Mesenchymal stem cell (in vitro differentiated cells and primary cell): ENCODE results near the gene LEFTY1.

Experiments used
- DNase-seq: peaks from one replicate; pipeline ENCODE4 v3.0.0-alpha.2; 2013
- H2AFZ ChIP-seq: one replicate; pipeline ENCODE4 v1.6.1; 2013; ENCODE audit warnings: low read depth, mild to moderate bottlenecking, control low read depth, inconsistent platforms, low read length, moderate library complexity
- H2AK5ac ChIP-seq: 2 replicates; pipeline ENCODE4 v1.6.1; 2013; ENCODE audit warnings: low read length, moderate library complexity, mild to moderate bottlenecking, inconsistent platforms; ENCODE audit not compliant: severe bottlenecking
- H2BK120ac ChIP-seq: one replicate; pipeline ENCODE4 v1.6.1; 2013; ENCODE audit warnings: low read depth, mild to moderate bottlenecking, inconsistent platforms, low read length, moderate library complexity
- H2BK12ac ChIP-seq, 2 experiments: one replicate each; pipeline ENCODE4 v1.6.1; 2013; ENCODE audit warnings: inconsistent platforms in 2 of 2, low read length in 2 of 2, mild to moderate bottlenecking in 2 of 2, moderate library complexity in 2 of 2, control low read depth in 1 of 2
- H2BK15ac ChIP-seq: one replicate; pipeline ENCODE4 v1.6.1; 2013; ENCODE audit warnings: mild to moderate bottlenecking, low read depth, inconsistent platforms; ENCODE audit not compliant: poor library complexity, severe bottlenecking
- H2BK5ac ChIP-seq: 2 replicates; pipeline ENCODE4 v1.6.1; 2013; ENCODE audit warnings: low read depth, mild to moderate bottlenecking, low read length, control low read depth, inconsistent platforms; ENCODE audit not compliant: poor library complexity, severe bottlenecking
- H3K14ac ChIP-seq, 2 experiments: one replicate each; pipeline ENCODE4 v1.6.1; 2013; ENCODE audit warnings: inconsistent platforms in 2 of 2, low read length in 2 of 2, control low read depth in 1 of 2, mild to moderate bottlenecking in 1 of 2, moderate library complexity in 1 of 2
- H3K18ac ChIP-seq, 2 experiments: one replicate each; pipeline ENCODE4 v1.6.1; 2013; ENCODE audit warnings: inconsistent platforms in 2 of 2, low read length in 2 of 2, control low read depth in 1 of 2, low read depth in 1 of 2, mild to moderate bottlenecking in 1 of 2
- H3K23ac ChIP-seq, 2 experiments: one replicate each; pipeline ENCODE4 v1.6.1; 2013; ENCODE audit warnings: inconsistent platforms in 2 of 2, low read length in 2 of 2, mild to moderate bottlenecking in 2 of 2, moderate library complexity in 2 of 2, control low read depth in 1 of 2
- H3K27ac ChIP-seq: 2 replicates; pipeline ENCODE4 v1.5.1; 2013; ENCODE audit warnings: mild to moderate bottlenecking, moderate library complexity, low read length, control low read depth, inconsistent platforms; ENCODE audit not compliant: poor library complexity, severe bottlenecking
- H3K27me3 ChIP-seq, 2 experiments: 2 replicates each; pipeline versions ENCODE4 v1.6.1 to v1.7.0; 2013; ENCODE audit warnings: low read length in 2 of 2, mild to moderate bottlenecking in 2 of 2, moderate library complexity in 2 of 2, control low read depth in 1 of 2, inconsistent platforms in 1 of 2; ENCODE audit not compliant: control insufficient read depth in 1 of 2, insufficient read depth in 1 of 2
- H3K36me3 ChIP-seq, 2 experiments: 2 replicates each; pipeline versions ENCODE4 v1.6.1 to v1.7.0; 2013; ENCODE audit warnings: low read length in 2 of 2, control low read depth in 1 of 2, inconsistent platforms in 1 of 2, low read depth in 1 of 2, mild to moderate bottlenecking in 1 of 2; ENCODE audit not compliant: insufficient read depth in 2 of 2, control insufficient read depth in 1 of 2
- H3K4ac ChIP-seq, 2 experiments: one replicate each; pipeline ENCODE4 v1.6.1; 2013; ENCODE audit warnings: inconsistent platforms in 2 of 2, low read length in 2 of 2, mild to moderate bottlenecking in 2 of 2, moderate library complexity in 2 of 2, control low read depth in 1 of 2, low read depth in 1 of 2
- H3K4me1 ChIP-seq: 2 replicates; pipeline ENCODE4 v1.6.1; 2013; ENCODE audit warnings: low read depth, low read length, control low read depth; ENCODE audit not compliant: control insufficient read depth, insufficient read depth
- H3K4me2 ChIP-seq: 2 replicates; pipeline ENCODE4 v1.6.1; 2013; ENCODE audit warnings: low read length, mild to moderate bottlenecking, inconsistent platforms; ENCODE audit not compliant: poor library complexity, severe bottlenecking
- H3K4me3 ChIP-seq, 2 experiments: 2 replicates each; pipeline versions ENCODE4 v1.5.1 to v1.7.0; 2013; ENCODE audit warnings: low read length in 2 of 2, mild to moderate bottlenecking in 2 of 2, control low read depth in 1 of 2, low read depth in 1 of 2; ENCODE audit not compliant: insufficient read depth in 1 of 2
- H3K79me1 ChIP-seq: replicated peaks from 2 replicates; pipeline ENCODE4 v1.6.1; 2013; ENCODE audit warnings: mild to moderate bottlenecking, control low read depth, low read length, inconsistent platforms; ENCODE audit not compliant: poor library complexity, severe bottlenecking
- H3K9ac ChIP-seq: 2 replicates; pipeline ENCODE4 v1.7.0; 2013; ENCODE audit warnings: mild to moderate bottlenecking, low read length, moderate library complexity
- H3K9me3 ChIP-seq: 2 replicates; pipeline ENCODE4 v1.7.0; 2013; ENCODE audit warnings: mild to moderate bottlenecking, low read length; ENCODE audit not compliant: control insufficient read depth
- H4K8ac ChIP-seq: one replicate; pipeline ENCODE4 v1.6.1; 2013; ENCODE audit warnings: inconsistent platforms, mild to moderate bottlenecking, low read length, moderate library complexity
- H4K91ac ChIP-seq: one replicate; pipeline ENCODE4 v1.6.1; 2013; ENCODE audit warnings: mild to moderate bottlenecking, low read length, inconsistent platforms
- WGBS: methylation state at CpG from one replicate; pipeline ENCODE4 v1.1.7; 2013; ENCODE audit warnings: mixed read lengths; 5-methylcytosine and 5-hydroxymethylcytosine counted together

LEFTY1 gene

DNA sequence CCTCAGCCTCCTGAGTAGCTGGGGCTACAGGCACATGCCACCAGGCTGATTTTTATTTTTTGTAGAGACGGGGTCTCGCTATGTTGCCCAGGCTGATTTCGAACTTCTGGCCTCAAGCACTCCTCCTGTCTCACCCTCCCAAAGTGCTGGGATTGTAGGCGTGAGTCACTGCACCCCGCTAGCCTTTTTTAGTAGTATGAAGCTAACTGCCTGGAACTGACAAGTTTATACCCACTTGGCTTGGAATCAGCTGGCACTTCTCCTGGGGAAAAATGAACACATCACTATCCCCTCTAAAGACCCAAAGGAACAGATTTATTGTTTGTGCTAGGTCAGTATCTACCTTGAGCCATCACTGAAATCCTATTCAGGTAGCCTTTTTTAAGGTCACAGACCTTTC lies 25.8 kb downstream of the LEFTY1 start:
- DNase-seq = no peak
- Histone ChIP-seq H3K4me2 (no peak overlapping the region), H4K8ac (no peak overlapping the region), H2AK5ac (no peak overlapping the region), H3K4me3 (no peak overlapping the region), H3K36me3 (peaks cover 56 to 85% of the 10 kb centered on the region in 2 experiments), H3K9me3 (no peaks in the 10 kb centered on the region), H4K91ac (no peak overlapping the region), H3K14ac (no peak overlapping the region), H3K4ac (no peak overlapping the region), H3K18ac (no peak overlapping the region), H2BK5ac (no peak overlapping the region), H3K27me3 (no peaks in the 10 kb centered on the region), H3K23ac (no peak overlapping the region), H2BK12ac (no peak overlapping the region), H3K4me1 (peaks cover 21% of the 10 kb centered on the region), H2BK120ac (no peak overlapping the region), H2BK15ac (no peak overlapping the region), H3K9ac (no peak overlapping the region), H3K27ac (no peak overlapping the region), H3K79me1 (no peaks in the 10 kb centered on the region), H2AFZ (no peak overlapping the region)
- 100% methylated on average over 5 of the region's 5 CpGs for WGBS

DNA sequence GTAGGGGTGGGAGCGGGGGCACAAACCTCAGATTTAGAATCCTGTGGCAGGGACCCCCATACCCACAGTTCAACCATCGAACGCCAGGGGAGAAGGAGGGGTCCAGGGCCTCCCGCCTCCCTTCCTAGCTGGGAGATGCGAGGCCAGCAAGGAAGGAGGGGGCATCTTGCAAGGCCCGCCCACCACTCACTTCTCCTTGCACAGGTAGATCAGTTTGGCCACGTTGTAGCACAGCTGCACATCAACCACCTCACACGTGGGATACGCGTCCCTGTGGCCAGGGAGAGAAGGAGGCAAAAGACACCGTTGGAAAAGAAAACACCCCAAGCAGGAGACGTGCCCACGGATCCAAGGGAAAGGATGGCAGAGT lies 26.4 kb downstream of the LEFTY1 start:
- Histone ChIP-seq H3K4me3 (no peak overlapping the region), H2BK120ac (no peak overlapping the region), H3K4me1 (peaks cover 21% of the 10 kb centered on the region), H3K36me3 (peaks cover 52 to 83% of the 10 kb centered on the region in 2 experiments), H3K4me2 (no peak overlapping the region), H4K91ac (no peak overlapping the region), H3K23ac (no peak overlapping the region), H3K9ac (no peak overlapping the region), H3K9me3 (no peaks in the 10 kb centered on the region), H2AFZ (no peak overlapping the region), H4K8ac (no peak overlapping the region), H2BK5ac (no peak overlapping the region), H3K79me1 (no peaks in the 10 kb centered on the region), H3K18ac (no peak overlapping the region), H3K4ac (no peak overlapping the region), H3K27ac (no peak overlapping the region), H2BK12ac (no peak overlapping the region), H3K14ac (no peak overlapping the region), H2BK15ac (no peak overlapping the region), H2AK5ac (no peak overlapping the region), H3K27me3 (no peaks in the 10 kb centered on the region)
- WGBS = 96% methylated on average over 10 of the region's 13 CpGs
- DNase-seq = no peak

DNA sequence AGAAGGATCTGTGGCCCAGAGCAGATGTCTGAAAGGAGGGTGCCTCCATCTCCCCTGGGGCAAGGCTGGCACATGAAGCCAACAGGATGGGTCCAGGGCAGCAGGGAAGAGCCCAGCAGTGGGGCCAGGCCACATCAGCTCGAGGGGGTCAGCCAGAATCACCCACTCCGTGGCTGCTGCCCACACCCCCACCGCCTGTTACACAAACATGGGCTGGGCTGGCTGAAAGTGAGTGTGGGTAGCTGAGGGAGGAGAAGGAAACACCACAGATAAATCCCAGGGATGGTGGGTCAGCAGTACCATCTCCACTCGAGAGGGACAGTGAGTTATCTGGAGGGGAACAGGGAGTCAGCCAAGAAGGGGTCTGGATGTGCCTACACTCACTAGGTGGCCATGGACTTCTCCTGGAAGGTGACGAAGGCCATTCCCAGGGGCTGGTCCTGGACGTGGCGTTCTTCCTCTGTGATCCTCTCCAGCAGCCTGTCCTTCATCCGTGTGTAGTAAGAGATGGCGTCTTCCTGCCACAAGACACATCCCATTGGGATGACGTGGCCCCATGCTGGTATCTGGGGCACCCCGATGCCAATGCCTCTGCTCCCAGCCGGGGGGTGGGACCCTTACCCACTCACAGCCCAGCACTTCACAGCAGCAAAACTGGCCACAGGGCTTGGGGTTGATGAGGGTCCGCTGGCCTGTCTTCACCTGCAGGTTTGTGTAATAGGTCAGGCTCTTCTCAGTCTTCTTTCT lies 26.9 kb downstream of the LEFTY1 start:
- WGBS = 95% methylated on average over 13 of the region's 13 CpGs
- Histone ChIP-seq H2BK5ac (no peak overlapping the region), H3K36me3 (peaks cover 51 to 82% of the 10 kb centered on the region in 2 experiments), H3K79me1 (no peaks in the 10 kb centered on the region), H3K9ac (no peak overlapping the region), H3K4ac (no peak overlapping the region), H3K9me3 (no peaks in the 10 kb centered on the region), H2BK120ac (no peak overlapping the region), H2BK12ac (no peak overlapping the region), H4K91ac (no peak overlapping the region), H3K14ac (peak overlapping the region in 1 of 2 experiments; percentile 21), H3K4me3 (no peak overlapping the region), H3K4me1 (peaks cover 21% of the 10 kb centered on the region), H4K8ac (no peak overlapping the region), H2BK15ac (no peak overlapping the region), H3K4me2 (no peak overlapping the region), H3K27ac (no peak overlapping the region), H3K27me3 (no peaks in the 10 kb centered on the region), H2AFZ (no peak overlapping the region), H3K23ac (no peak overlapping the region), H3K18ac (no peak overlapping the region), H2AK5ac (no peak overlapping the region)
- no peak for DNase-seq

DNA sequence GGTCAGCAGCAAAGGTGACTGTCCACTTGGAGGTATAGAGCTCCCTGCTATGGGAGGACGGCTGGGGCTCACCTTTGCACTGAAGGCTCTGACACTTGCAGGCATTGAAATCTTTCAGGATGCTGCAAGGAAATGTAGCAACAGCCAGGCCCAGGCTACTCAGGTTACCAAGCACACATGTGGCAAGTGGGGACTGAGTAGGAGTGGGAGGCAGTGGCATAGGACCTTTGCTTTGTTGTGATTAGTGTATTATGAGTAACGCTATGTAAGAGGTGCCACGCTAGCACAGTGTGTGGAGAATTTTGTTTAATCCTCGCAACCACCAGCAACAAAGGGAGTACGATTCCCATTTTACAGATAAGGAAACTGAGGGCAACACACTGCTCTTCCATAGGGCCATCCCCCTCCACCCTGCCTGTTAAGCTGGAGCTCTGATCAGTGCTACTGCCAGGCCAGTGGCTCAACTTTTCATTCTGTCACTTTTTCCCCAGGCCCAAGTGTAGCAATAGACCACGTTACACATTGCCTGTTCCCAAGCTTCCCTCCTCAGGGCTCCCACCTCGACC lies 28.0 kb downstream of the LEFTY1 start:
- H3K4me3 ChIP-seq = no peak overlapping the region
- no peaks in the 10 kb centered on the region for H3K9me3 ChIP-seq
- H3K9ac ChIP-seq = no peak overlapping the region
- no peak overlapping the region for H4K91ac ChIP-seq
- no peak overlapping the region for H2BK5ac ChIP-seq
- no peak overlapping the region for H3K27ac ChIP-seq
- H3K23ac ChIP-seq = no peak overlapping the region
- H3K4me2 ChIP-seq = no peak overlapping the region
- no peak overlapping the region for H2BK15ac ChIP-seq
- no peak overlapping the region for H2BK120ac ChIP-seq
- no peak overlapping the region for H3K4ac ChIP-seq
- no peak overlapping the region for H3K18ac ChIP-seq
- 96% methylated on average over 7 of the region's 7 CpGs for WGBS
- no peaks in the 10 kb centered on the region for H3K27me3 ChIP-seq
- no peak for DNase-seq
- H3K14ac ChIP-seq = no peak overlapping the region
- no peak overlapping the region for H2AFZ ChIP-seq
- H4K8ac ChIP-seq = no peak overlapping the region
- H2AK5ac ChIP-seq = no peak overlapping the region
- peaks cover 48 to 82% of the 10 kb centered on the region in 2 experiments for H3K36me3 ChIP-seq
- H3K4me1 ChIP-seq = peaks cover 15% of the 10 kb centered on the region
- no peak overlapping the region for H2BK12ac ChIP-seq
- no peaks in the 10 kb centered on the region for H3K79me1 ChIP-seq
